GM13977 (cell line): ENCODE results near the gene ZMYND8.

Source experiments
- DNase-seq: peaks from one replicate; pipeline ENCODE4 v3.0.0; 2012; ENCODE audit warnings: low spot score
- in situ Hi-C: fragments of 300-500 bp; cut with MboI; formaldehyde crosslinking; loops from one replicate; pipeline ENCODE4 v1.12.0; 2022; ENCODE audit warnings: low sequenced_read_pairs, low pct_unique_long_range_greater_than_20kb, mixed read lengths, inconsistent platforms; ENCODE audit not compliant: unreplicated experiment
- TF ChIP-seq, protein P1 (sequence below): IDR thresholded peaks from 2 replicates; pipeline ENCODE4 v1.5.1; 2012; ENCODE audit warnings: mild to moderate bottlenecking, control low read depth; ENCODE audit not compliant: insufficient read depth; ENCODE audit errors: extremely low read depth, missing control alignments

Gene ZMYND8

DNA sequence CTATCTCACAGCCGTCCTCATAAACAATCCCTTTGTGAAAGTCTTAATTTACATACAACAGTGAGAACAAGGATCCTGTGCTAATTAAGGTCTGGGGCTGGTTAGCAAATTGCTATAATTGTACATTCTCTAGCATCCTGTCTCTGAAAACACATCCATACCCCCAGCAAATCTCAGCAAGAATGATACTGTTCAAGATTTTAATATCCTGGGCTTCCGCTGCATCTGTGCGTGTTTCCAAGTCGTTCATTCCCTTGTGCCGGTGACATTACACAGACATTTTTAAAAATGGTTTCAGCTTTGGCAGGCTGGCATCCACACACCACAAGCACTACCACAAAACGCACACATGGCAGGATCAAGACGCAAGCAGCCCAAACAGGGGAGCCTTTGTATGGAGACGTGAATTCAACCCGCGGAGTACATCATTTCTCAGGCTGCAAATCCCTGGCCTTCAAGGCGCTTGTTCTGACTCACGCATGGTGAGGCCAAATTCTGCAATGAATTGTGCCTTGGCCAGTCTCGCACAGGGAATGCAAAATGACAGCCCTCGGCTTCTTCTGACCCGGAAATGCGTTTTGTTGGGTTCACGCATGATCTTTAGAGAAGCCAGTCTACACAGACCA, 20.3 kb downstream of the ZMYND8 start:
- TF ChIP-seq, protein P1, sequence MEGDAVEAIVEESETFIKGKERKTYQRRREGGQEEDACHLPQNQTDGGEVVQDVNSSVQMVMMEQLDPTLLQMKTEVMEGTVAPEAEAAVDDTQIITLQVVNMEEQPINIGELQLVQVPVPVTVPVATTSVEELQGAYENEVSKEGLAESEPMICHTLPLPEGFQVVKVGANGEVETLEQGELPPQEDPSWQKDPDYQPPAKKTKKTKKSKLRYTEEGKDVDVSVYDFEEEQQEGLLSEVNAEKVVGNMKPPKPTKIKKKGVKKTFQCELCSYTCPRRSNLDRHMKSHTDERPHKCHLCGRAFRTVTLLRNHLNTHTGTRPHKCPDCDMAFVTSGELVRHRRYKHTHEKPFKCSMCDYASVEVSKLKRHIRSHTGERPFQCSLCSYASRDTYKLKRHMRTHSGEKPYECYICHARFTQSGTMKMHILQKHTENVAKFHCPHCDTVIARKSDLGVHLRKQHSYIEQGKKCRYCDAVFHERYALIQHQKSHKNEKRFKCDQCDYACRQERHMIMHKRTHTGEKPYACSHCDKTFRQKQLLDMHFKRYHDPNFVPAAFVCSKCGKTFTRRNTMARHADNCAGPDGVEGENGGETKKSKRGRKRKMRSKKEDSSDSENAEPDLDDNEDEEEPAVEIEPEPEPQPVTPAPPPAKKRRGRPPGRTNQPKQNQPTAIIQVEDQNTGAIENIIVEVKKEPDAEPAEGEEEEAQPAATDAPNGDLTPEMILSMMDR, result no peak
- no peak for DNase-seq
- in situ Hi-C loops, result no loop called here

DNA sequence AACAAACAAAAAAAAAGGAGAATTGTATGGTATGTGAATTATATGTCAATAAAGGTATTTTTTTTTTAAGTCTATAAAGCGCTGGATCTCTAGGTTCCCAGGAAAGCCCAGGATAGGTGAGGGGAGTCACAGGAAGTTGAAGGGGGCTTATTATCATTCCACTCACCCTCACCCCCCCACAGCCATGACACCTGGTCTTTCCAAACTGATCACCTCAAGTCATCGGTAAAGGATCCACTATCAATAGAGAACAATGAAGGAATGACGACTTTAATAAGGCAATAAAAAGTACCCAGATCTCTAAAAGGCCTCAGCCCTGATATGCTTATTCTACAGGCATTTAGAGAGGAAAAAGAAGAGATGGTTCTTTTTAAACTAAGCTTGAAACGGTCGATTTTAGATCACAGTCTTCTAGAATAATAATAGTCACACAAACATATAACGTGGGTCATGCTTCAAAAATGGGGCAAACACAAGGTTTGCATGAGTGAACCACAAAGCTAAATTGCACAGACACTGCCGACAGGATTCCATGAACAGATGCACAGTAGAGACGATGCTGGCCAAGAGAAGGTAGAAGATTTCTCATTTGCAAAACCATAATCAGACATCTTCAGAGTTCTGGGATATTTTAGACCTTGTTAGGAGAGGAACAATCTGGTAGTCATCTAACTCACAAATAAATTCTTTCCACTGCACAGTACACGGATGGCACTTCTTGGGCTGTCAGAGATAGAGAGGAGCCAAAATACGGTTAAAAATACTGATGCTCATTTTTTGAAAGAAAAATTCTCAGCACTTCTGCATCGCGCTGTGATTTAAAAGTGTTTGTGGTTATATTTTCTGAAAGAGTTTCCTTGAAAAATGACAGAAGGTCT, 21.0 kb downstream of the ZMYND8 start:
- no peak for DNase-seq
- in situ Hi-C loops, result no loop called here
- TF ChIP-seq, protein P1, result no peak

DNA sequence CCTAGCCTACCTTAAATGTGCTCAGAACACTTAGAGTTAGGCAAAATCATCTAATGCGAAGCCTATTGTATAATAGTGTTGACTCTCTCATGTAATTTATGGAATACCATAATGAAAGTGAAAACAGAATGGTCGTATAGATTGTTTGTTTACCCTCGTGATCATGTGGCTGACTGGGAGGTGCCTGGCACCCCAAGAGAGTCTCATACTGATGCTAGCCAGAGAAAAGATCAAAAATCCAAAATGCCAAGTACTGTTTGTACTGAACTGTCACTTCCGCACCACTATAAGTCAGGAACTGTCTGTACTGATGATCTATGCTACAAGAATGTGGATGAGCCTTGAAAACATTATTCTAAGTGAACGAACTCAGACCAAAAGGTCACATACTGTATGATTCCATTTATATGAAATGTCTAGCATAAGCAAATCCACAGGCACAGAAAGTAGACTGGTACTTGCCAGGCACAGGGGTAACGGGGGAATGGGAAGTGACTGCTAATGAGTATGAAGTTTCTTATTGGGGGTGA, 22.4 kb downstream of the ZMYND8 start:
- in situ Hi-C loops, result no loop called here
- TF ChIP-seq, protein P1, result no peak
- DNase-seq, result no peak

DNA sequence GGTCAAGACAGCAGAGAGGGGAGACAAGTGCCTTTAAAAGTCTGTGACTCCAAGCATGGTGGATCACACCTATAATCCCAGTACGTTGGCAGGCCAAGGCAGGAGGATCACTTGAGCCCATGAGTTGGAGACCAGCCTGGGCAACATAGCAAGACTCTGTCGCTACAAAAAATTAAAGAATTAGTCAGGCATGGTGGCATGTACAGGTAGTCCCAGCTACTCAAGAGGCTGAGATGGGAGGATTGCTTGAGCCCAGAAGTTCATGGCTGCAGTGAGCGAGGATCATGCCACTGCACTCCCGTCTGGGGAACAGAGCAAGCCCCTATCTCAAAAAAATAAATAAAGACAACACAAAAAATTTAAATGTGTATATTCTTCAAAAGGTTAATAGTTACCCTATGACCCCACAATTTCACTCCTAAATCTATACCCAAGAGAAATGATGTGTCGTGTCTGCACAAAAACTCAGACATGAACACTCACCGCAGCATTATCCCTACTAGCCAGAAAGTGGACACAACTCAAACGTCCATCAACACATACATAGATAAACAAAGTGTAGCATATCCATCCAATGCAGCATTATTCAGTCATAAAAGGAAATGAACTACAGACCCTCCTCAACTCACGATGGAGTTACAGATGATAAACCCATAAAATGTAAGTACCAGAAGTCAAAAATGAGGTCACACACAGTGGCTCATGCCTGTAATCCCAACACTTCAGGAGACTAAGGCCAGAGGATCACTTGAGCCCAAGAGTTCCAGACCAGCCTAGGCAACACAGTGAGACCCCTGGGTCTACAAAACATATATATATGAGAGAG, 23.9 kb downstream of the ZMYND8 start:
- DNase-seq, result no peak
- TF ChIP-seq, protein P1, result no peak
- in situ Hi-C loops, result no loop called here

DNA sequence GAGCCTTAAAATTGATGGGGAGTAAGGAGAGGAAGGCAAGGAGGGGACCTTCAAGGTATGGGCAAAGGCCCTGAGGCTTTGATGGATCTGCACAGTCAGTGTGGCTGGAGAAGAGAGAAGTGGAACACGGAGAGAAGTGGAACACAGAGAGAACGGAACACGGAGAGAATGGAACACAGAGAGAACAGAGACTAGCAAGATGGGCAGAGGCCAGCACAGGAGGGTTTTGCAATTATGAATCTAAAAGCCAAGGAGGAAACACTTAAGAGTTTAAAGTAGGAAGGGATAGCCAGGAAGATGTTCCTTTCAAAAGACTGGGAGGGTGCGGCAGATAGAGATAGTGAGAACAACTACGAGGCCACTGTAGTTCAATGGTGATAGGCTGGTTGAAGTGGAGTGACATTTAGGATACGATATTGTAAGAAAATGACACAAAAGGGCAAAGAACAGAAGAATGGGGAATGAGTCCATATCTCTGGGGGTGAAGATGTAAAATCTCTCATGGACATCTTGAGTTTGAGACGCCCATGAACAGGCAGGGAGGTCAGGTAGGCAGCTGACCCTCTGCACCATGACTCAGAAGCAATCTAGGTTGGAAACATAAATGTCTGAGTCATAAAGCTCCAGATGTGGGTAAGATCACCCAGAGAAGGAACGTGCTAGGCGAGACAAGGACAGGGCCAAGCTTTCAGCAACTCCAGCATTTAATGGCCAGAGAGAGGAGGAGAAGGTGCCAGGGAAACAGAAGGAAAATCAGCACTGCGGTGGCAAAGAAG, 25.4 kb downstream of the ZMYND8 start:
- in situ Hi-C loops, result no loop called here
- TF ChIP-seq, protein P1, result no peak
- DNase-seq, result no peak
